Measurements from ENCODE around the gene AKNA. TPM values are rescaled to one million over a fixed set of nuclear protein-coding genes. Genes with fewer than 3 reads are reported as not detected.
"Not testable (repeated sequence)": the region's sequence is repeated elsewhere in the genome, so short reads cannot be mapped to it uniquely, and the experiment has no call there.

Gene AKNA
- total RNA-seq, 1 donor from 2014 or later, result 152 TPM

- H3K9me3 Mint-ChIP-seq; H3K27me3 Mint-ChIP-seq (ENCODE audit: low read depth); H3K4me1 Mint-ChIP-seq (ENCODE audit: low read depth); DNase-seq (ENCODE audit: low spot score); H3K4me3 Mint-ChIP-seq (ENCODE audit: low read depth); H3K27ac Mint-ChIP-seq; intact Hi-C loops (cut with micrococcal nuclease): not testable (repeated sequence)
- H3K36me3 Mint-ChIP-seq (ENCODE audit: low read depth), result peaks cover 30% of the 10 kb centered on the region
Observed at GRCh38 chr9:114332474-114333040, 55.2 kb downstream of the AKNA start.

- H3K4me1 Mint-ChIP-seq (ENCODE audit: low read depth); H3K27ac Mint-ChIP-seq; H3K4me3 Mint-ChIP-seq (ENCODE audit: low read depth); DNase-seq (ENCODE audit: low spot score); H3K9me3 Mint-ChIP-seq; intact Hi-C loops (cut with micrococcal nuclease); H3K27me3 Mint-ChIP-seq (ENCODE audit: low read depth): not testable (repeated sequence)
- peaks cover 20% of the 10 kb centered on the region for H3K36me3 Mint-ChIP-seq (ENCODE audit: low read depth)
Observed at GRCh38 chr9:114331229-114332195, 56.3 kb downstream of the AKNA start.

- H3K36me3 Mint-ChIP-seq (ENCODE audit: low read depth), result peaks cover 12% of the 10 kb centered on the region
- no peak for DNase-seq (ENCODE audit: low spot score)
- no peaks in the 10 kb centered on the region for H3K9me3 Mint-ChIP-seq
- no peak overlapping the region for H3K4me3 Mint-ChIP-seq (ENCODE audit: low read depth)
- intact Hi-C loops (cut with micrococcal nuclease), result no loop called here
- H3K4me1 Mint-ChIP-seq (ENCODE audit: low read depth), result no peaks in the 10 kb centered on the region
- H3K27ac Mint-ChIP-seq, result no peak overlapping the region
- no peaks in the 10 kb centered on the region for H3K27me3 Mint-ChIP-seq (ENCODE audit: low read depth)
Observed at GRCh38 chr9:114330636-114331035, 57.1 kb downstream of the AKNA start.

GRCh38 chr9:114329625-114330022 is 58.2 kb downstream of the AKNA start, which contains the start of gene ORM2:
Gene ORM2 (plus strand): TSS chr9:114329869. CDS start chr9:114329905, 36 bp downstream.
- DNase-seq (ENCODE audit: low spot score); H3K27ac Mint-ChIP-seq; H3K27me3 Mint-ChIP-seq (ENCODE audit: low read depth); intact Hi-C loops (cut with micrococcal nuclease); H3K4me1 Mint-ChIP-seq (ENCODE audit: low read depth); H3K4me3 Mint-ChIP-seq (ENCODE audit: low read depth); H3K9me3 Mint-ChIP-seq; H3K36me3 Mint-ChIP-seq (ENCODE audit: low read depth): not testable (repeated sequence)

GRCh38 chr9:114328937-114329624 is 58.7 kb downstream of the AKNA start:
- H3K4me1 Mint-ChIP-seq (ENCODE audit: low read depth); intact Hi-C loops (cut with micrococcal nuclease); DNase-seq (ENCODE audit: low spot score): not testable (repeated sequence)

GRCh38 chr9:114328357-114328820 is 59.4 kb downstream of the AKNA start:
- intact Hi-C loops (cut with micrococcal nuclease); H3K36me3 Mint-ChIP-seq (ENCODE audit: low read depth); H3K27ac Mint-ChIP-seq; H3K27me3 Mint-ChIP-seq (ENCODE audit: low read depth); H3K9me3 Mint-ChIP-seq; DNase-seq (ENCODE audit: low spot score); H3K4me1 Mint-ChIP-seq (ENCODE audit: low read depth); H3K4me3 Mint-ChIP-seq (ENCODE audit: low read depth): not testable (repeated sequence)

More at GRCh38 chr9:114328937-114329624, 58.7 kb downstream of the AKNA start:
- H3K27me3 Mint-ChIP-seq (ENCODE audit: low read depth); H3K4me3 Mint-ChIP-seq (ENCODE audit: low read depth); H3K36me3 Mint-ChIP-seq (ENCODE audit: low read depth); H3K27ac Mint-ChIP-seq; H3K9me3 Mint-ChIP-seq: not testable (repeated sequence)

GRCh38 chr9:114327749-114328148 is 60.0 kb downstream of the AKNA start:
- Mint-ChIP-seq H3K36me3 (ENCODE audit: low read depth) (no peaks in the 10 kb centered on the region), H3K4me3 (ENCODE audit: low read depth) (no peak overlapping the region), H3K9me3 (no peaks in the 10 kb centered on the region), H3K27me3 (ENCODE audit: low read depth) (no peaks in the 10 kb centered on the region), H3K27ac (no peak overlapping the region), H3K4me1 (ENCODE audit: low read depth) (no peaks in the 10 kb centered on the region)
- intact Hi-C loops (cut with micrococcal nuclease), result no loop called here
- DNase-seq (ENCODE audit: low spot score), result no peak

- DNase-seq (ENCODE audit: low spot score); H3K27ac Mint-ChIP-seq; H3K36me3 Mint-ChIP-seq (ENCODE audit: low read depth); H3K4me3 Mint-ChIP-seq (ENCODE audit: low read depth); H3K4me1 Mint-ChIP-seq (ENCODE audit: low read depth); intact Hi-C loops (cut with micrococcal nuclease); H3K27me3 Mint-ChIP-seq (ENCODE audit: low read depth); H3K9me3 Mint-ChIP-seq: not testable (repeated sequence)
Observed at GRCh38 chr9:114325684-114326254, 62.0 kb downstream of the AKNA start.

GRCh38 chr9:114324965-114325364 is 62.8 kb downstream of the AKNA start:
- H3K36me3 Mint-ChIP-seq (ENCODE audit: low read depth); H3K27ac Mint-ChIP-seq; H3K27me3 Mint-ChIP-seq (ENCODE audit: low read depth); DNase-seq (ENCODE audit: low spot score); H3K4me3 Mint-ChIP-seq (ENCODE audit: low read depth); intact Hi-C loops (cut with micrococcal nuclease); H3K9me3 Mint-ChIP-seq; H3K4me1 Mint-ChIP-seq (ENCODE audit: low read depth): not testable (repeated sequence)

- intact Hi-C loops (cut with micrococcal nuclease), result no loop called here
- Mint-ChIP-seq H3K4me3 (ENCODE audit: low read depth) (no peak overlapping the region), H3K27ac (no peak overlapping the region), H3K36me3 (ENCODE audit: low read depth) (no peaks in the 10 kb centered on the region), H3K4me1 (ENCODE audit: low read depth) (no peaks in the 10 kb centered on the region), H3K27me3 (ENCODE audit: low read depth) (no peaks in the 10 kb centered on the region), H3K9me3 (no peaks in the 10 kb centered on the region)
- no peak for DNase-seq (ENCODE audit: low spot score)
Observed at GRCh38 chr9:114324492-114324891, 63.3 kb downstream of the AKNA start.

GRCh38 chr9:114323849-114324248 is 63.9 kb downstream of the AKNA start:
- H3K4me3 Mint-ChIP-seq (ENCODE audit: low read depth); H3K4me1 Mint-ChIP-seq (ENCODE audit: low read depth); H3K36me3 Mint-ChIP-seq (ENCODE audit: low read depth); H3K27me3 Mint-ChIP-seq (ENCODE audit: low read depth); H3K9me3 Mint-ChIP-seq; H3K27ac Mint-ChIP-seq; intact Hi-C loops (cut with micrococcal nuclease); DNase-seq (ENCODE audit: low spot score): not testable (repeated sequence)

- H3K4me1 Mint-ChIP-seq (ENCODE audit: low read depth); H3K36me3 Mint-ChIP-seq (ENCODE audit: low read depth); H3K27ac Mint-ChIP-seq; H3K9me3 Mint-ChIP-seq; DNase-seq (ENCODE audit: low spot score); intact Hi-C loops (cut with micrococcal nuclease); H3K27me3 Mint-ChIP-seq (ENCODE audit: low read depth); H3K4me3 Mint-ChIP-seq (ENCODE audit: low read depth): not testable (repeated sequence)
Observed at GRCh38 chr9:114322831-114323531, 64.8 kb downstream of the AKNA start, which contains the start of gene ORM1. Gene ORM1 (plus strand): TSS chr9:114323098. CDS start chr9:114323134, 36 bp downstream.
